Lung (tissue), 12 donors: Measurements from ENCODE around the gene ADAMTS2. TPM values are rescaled to one million over a fixed set of nuclear protein-coding genes. Genes with fewer than 3 reads are reported as not detected.

Experiments
- ATAC-seq: fragments of 200-7000 bp; cut with Tn5 transposase; one replicate; pipeline ENCODE4 v1.9.1; 2020; ENCODE audit warnings: moderate number of reproducible peaks; ENCODE audit not compliant: insufficient read depth, low FRiP score
- DNase-seq, 3 donors: peaks; one replicate each; pipeline ENCODE4 v3.0.0-alpha.2; 2013 to 2017
- H3K27ac ChIP-seq, 2 donors: one replicate each; pipeline ENCODE4 v1.5.1; 2013; ENCODE audit warnings: mild to moderate bottlenecking in 2 of 2, moderate library complexity in 2 of 2, control low read depth in 1 of 2, inconsistent platforms in 1 of 2, low read depth in 1 of 2, low read length in 1 of 2
- H3K27me3 ChIP-seq, 3 donors: one replicate each; pipeline ENCODE4 v1.5.1; 2013; ENCODE audit warnings: low read length in 2 of 3; ENCODE audit not compliant: control insufficient read depth in 3 of 3, insufficient read depth in 3 of 3
- H3K36me3 ChIP-seq, 4 donors: one replicate each; pipeline ENCODE4 v1.5.1; 2013; ENCODE audit warnings: low read length in 4 of 4, mild to moderate bottlenecking in 1 of 4, moderate library complexity in 1 of 4; ENCODE audit not compliant: control insufficient read depth in 4 of 4, insufficient read depth in 4 of 4
- H3K4me1 ChIP-seq, 5 donors: one replicate each; pipeline ENCODE4 v1.5.1; 2013; ENCODE audit warnings: low read length in 5 of 5, mild to moderate bottlenecking in 2 of 5, moderate library complexity in 1 of 5; ENCODE audit not compliant: control insufficient read depth in 5 of 5, insufficient read depth in 5 of 5
- H3K4me3 ChIP-seq: one replicate; pipeline ENCODE4 v1.5.1; 2013; ENCODE audit warnings: mild to moderate bottlenecking, control low read depth, moderate library complexity
- H3K9ac ChIP-seq, 2 donors: one replicate each; pipeline ENCODE4 v1.5.1; 2013; ENCODE audit warnings: low read length in 2 of 2, control low read depth in 1 of 2; ENCODE audit not compliant: insufficient read depth in 1 of 2
- H3K9me3 ChIP-seq, 4 donors: one replicate each; pipeline ENCODE4 v1.5.1; 2013; ENCODE audit warnings: low read length in 3 of 4, mild to moderate bottlenecking in 1 of 4, moderate library complexity in 1 of 4; ENCODE audit not compliant: control insufficient read depth in 4 of 4, insufficient read depth in 3 of 4
- WGBS, 2 donors: extraction: QIAGEN DNeasy Blood & Tissue Kit; methylation state at CpG; one replicate each; pipeline ENCODE4 v1.1.7; 2013; 5-methylcytosine and 5-hydroxymethylcytosine counted together
- polyA plus RNA-seq, 2 donors: library from polyadenylated mRNA; stranded (reverse); fragments of 200-250 nt; gene quantifications; one replicate each; pipeline ENCODE4 v1.2.1, GENCODE V29; 2013
- total RNA-seq, 2 donors: library from RNA; depleted of rRNA in 1 of 2; stranded (reverse); fragments of >200 nt in 1 of 2; gene quantifications; one replicate each; pipeline ENCODE4 v1.2.1, GENCODE V29; 2014 to 2021
- TF ChIP-seq, protein P1 (sequence below): IDR thresholded peaks from 2 replicates; pipeline ENCODE4 v1.5.1; 2012; ENCODE audit warnings: mild to moderate bottlenecking; ENCODE audit errors: control extremely low read depth, extremely low read depth
- donor health status: control.
- donor health status: control.
- donor health status: Bipolar disorder and iron deficiency.
- donor health status: healthy.
- donor health status: DM: yes; HTN: yes; CAD: no.

ADAMTS2 gene
- total and polyA plus RNA-seq, 4 donors = 9.3 to 45.5 (median 28.7) TPM

DNA sequence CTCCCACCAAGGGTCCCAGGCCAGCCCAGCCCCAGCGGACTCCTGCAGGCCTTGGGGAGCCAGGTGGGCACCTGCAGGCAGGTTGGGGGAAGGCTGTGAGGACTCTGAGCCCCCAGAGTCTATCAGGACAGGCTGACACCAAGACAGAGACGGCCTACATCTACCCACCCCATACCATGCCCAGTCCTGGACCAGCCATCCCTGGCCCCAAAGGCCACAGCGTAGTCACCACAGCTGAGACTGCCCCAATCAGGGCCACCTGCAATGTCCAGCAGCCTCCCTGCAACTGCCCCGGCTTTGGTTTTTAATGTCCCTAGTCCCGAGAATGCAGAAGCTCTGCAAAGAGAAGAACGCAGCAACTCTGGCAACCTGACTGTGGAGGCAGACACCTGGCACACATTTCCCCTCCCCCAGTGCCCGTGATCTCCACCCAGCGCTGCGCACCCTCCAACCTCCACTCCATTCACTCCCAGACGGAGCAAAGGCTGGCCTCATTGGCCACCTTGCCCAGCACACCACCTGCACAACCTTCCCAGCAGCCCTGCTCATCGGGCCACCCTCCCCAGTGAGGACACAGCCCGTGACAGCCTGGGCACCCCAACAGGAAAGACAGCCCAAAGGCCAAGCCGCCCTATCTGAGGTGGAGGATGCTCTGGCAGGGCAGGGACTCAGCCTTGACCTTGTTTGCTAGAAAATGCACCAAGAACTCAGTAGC lies 14.9 kb downstream of the ADAMTS2 start:
- peaks cover 0 to 9% (median 3%) of the 10 kb centered on the region in 3 donors for H3K27me3 ChIP-seq
- WGBS, 2 donors = 79 to 87% methylated on average over 13 of the region's 13 CpGs
- ATAC-seq = no peak
- DNase-seq = no peak
- TF ChIP-seq, protein P1, sequence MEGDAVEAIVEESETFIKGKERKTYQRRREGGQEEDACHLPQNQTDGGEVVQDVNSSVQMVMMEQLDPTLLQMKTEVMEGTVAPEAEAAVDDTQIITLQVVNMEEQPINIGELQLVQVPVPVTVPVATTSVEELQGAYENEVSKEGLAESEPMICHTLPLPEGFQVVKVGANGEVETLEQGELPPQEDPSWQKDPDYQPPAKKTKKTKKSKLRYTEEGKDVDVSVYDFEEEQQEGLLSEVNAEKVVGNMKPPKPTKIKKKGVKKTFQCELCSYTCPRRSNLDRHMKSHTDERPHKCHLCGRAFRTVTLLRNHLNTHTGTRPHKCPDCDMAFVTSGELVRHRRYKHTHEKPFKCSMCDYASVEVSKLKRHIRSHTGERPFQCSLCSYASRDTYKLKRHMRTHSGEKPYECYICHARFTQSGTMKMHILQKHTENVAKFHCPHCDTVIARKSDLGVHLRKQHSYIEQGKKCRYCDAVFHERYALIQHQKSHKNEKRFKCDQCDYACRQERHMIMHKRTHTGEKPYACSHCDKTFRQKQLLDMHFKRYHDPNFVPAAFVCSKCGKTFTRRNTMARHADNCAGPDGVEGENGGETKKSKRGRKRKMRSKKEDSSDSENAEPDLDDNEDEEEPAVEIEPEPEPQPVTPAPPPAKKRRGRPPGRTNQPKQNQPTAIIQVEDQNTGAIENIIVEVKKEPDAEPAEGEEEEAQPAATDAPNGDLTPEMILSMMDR = no peak
- H3K27ac ChIP-seq = no peak overlapping the region
- H3K9me3 ChIP-seq = peaks cover 0 to 2% (median 0%) of the 10 kb centered on the region in 4 donors
- peaks cover 0 to 7% (median 0%) of the 10 kb centered on the region in 5 donors for H3K4me1 ChIP-seq
- no peak overlapping the region for H3K9ac ChIP-seq
- no peak overlapping the region for H3K4me3 ChIP-seq
- peaks cover 0 to 5% (median 0%) of the 10 kb centered on the region in 4 donors for H3K36me3 ChIP-seq

DNA sequence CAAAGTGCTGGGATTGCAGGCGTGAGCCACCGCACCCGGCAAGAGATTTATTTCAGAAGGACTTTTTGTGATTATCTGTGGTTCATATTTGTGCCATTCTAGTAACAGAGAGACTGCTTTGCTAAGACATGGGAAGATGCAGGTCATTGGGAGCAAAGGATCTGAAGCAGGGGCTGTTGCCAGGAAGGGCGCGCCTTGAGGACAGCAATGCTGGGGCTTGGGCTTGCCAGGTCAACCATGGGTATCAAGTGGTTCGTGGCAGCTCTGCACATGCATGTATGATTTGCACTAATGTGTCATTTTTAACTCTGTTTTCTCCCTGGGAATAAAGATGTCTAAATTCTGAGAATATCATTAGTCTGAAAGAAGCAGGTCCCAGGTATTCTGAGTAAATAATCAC lies 17.0 kb downstream of the ADAMTS2 start:
- Histone ChIP-seq H3K4me3 (no peak overlapping the region), H3K27me3 (peaks cover 0 to 3% (median 3%) of the 10 kb centered on the region in 3 donors), H3K9me3 (peaks cover 0 to 2% (median 0%) of the 10 kb centered on the region in 4 donors), H3K27ac (no peak overlapping the region), H3K9ac (no peak overlapping the region), H3K4me1 (peaks cover 0 to 10% (median 4%) of the 10 kb centered on the region in 5 donors), H3K36me3 (no peaks in the 10 kb centered on the region)
- no peak for ATAC-seq
- WGBS, 2 donors = 93 to 95% methylated on average over 6 of the region's 6 CpGs
- TF ChIP-seq, protein P1 = no peak
- DNase-seq = no peak

DNA sequence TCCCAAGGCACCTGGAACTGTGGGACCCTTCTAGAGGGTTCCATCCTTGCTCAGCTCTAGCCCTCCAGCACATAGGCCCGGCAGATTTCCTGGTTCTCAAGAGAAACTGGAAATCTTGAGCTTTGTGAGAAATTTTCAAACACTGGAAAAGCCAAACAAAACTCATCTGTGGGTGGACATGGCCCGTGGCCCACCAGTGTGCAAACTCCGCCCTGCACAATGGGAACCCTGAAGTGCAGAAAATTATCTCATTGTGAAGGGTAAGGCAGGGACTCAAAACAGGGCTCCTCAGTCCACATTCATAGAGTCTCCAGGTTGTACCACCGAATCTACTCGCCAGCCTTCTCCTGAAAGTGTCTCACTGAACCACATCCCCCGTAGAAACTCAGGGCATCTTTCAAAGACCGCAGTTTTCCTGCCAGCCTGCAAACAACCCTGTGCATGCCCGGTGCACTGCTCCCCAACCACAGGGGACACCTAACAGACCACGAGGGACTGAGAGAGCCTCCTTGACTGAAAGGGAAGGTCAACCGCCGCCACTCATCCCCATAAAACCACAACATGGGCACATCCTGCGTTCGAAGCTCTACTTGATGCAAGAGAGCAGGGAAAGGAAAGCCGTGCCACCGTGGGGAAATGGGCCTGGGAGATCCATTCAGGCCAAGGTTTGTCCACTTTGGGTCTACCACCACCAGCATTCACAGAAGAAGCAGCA lies 18.1 kb downstream of the ADAMTS2 start:
- Histone ChIP-seq H3K9me3 (peaks cover 0 to 2% (median 0%) of the 10 kb centered on the region in 4 donors), H3K36me3 (no peaks in the 10 kb centered on the region), H3K4me1 (peaks cover 0 to 21% (median 4%) of the 10 kb centered on the region in 5 donors), H3K9ac (no peak overlapping the region), H3K27me3 (peaks cover 0 to 3% (median 3%) of the 10 kb centered on the region in 3 donors), H3K27ac (no peak overlapping the region), H3K4me3 (no peak overlapping the region)
- 82 to 83% methylated on average over 15 of the region's 15 CpGs for WGBS, 2 donors
- ATAC-seq (no peak), DNase-seq (no peak)
- TF ChIP-seq, protein P1 = no peak
